Transverse colon (tissue), 4 donors: Measurements from ENCODE around the gene GINS3. TPM values are rescaled to one million over a fixed set of nuclear protein-coding genes. Genes with fewer than 3 reads are reported as not detected.
A peak's percentile ranks its signal among the peaks of the same experiment; 100 is the strongest.

Experiments used
- DNase-seq: peaks from one replicate; pipeline ENCODE4 v3.0.0-alpha.2; 2019
- H3K27ac ChIP-seq, 4 donors: fragments of 200-600 bp; sonication (generic); 2 replicates each; pipeline ENCODE4 v1.5.1; 2016 to 2018; ENCODE audit warnings: inconsistent platforms in 4 of 4
- H3K27me3 ChIP-seq: fragments of 200-600 bp; sonication (generic); 2 replicates; pipeline ENCODE4 v1.5.1; 2017; ENCODE audit warnings: inconsistent platforms
- H3K36me3 ChIP-seq, 4 donors: fragments of 200-600 bp; sonication (generic); 2 replicates each; pipeline ENCODE4 v1.5.1; 2017 to 2019; ENCODE audit warnings: inconsistent platforms in 4 of 4
- H3K4me1 ChIP-seq, 4 donors: fragments of 200-600 bp; sonication (generic); 2 replicates each; pipeline ENCODE4 v1.5.1; 2017 to 2020; ENCODE audit warnings: inconsistent platforms in 4 of 4
- H3K4me3 ChIP-seq, 4 donors: fragments of 200-600 bp; sonication (generic); 1 replicate in 1 of 4; 2 replicates in 3 of 4; pipeline versions ENCODE4 v1.5.1 to v1.6.1; 2017 to 2019; ENCODE audit warnings: inconsistent platforms in 4 of 4
- H3K9me3 ChIP-seq, 2 donors: fragments of 200-600 bp; sonication (generic); 2 replicates each; pipeline ENCODE4 v1.5.1; 2017 to 2019; ENCODE audit warnings: inconsistent platforms in 2 of 2
- EP300 ChIP-seq: sonication (generic); formaldehyde crosslinking; IDR thresholded peaks from one replicate; pipeline ENCODE4 v1.6.1; 2017; ENCODE audit warnings: antibody characterized with exemption, low read depth
- POLR2A ChIP-seq: fragments of 450-650 bp; IDR thresholded peaks from one replicate; pipeline ENCODE4 v1.6.1; 2016; ENCODE audit warnings: antibody characterized with exemption, mild to moderate bottlenecking, moderate library complexity
- POLR2AphosphoS5 ChIP-seq, 3 donors: sonication (generic); formaldehyde crosslinking; IDR thresholded peaks; one replicate each; pipeline ENCODE4 v1.6.1; 2016; ENCODE audit warnings: antibody characterized with exemption in 3 of 3
- WGBS, 2 donors: methylation state at CpG; one replicate each; pipeline ENCODE4 v1.1.5; 2018; ENCODE audit warnings: low coverage in 1 of 2; 5-methylcytosine and 5-hydroxymethylcytosine counted together
- in situ Hi-C, 4 donors: fragments of 200-750 bp; cut with MboI; loops; one replicate each; pipeline versions ENCODE4 v1.15.0 to v1.15.1; 2017; ENCODE audit warnings: low sequenced_read_pairs in 3 of 4, low pct_ligation_motif_present in 1 of 4, low pct_unique_long_range_greater_than_20kb in 1 of 4
- intact Hi-C: fragments of 100-400 bp; cut with DNase I; formaldehyde crosslinking; loops from one replicate; pipeline ENCODE4 v1.15.1; 2023; ENCODE audit warnings: low total_unique reads
- total RNA-seq, 4 donors: library from RNA; depleted of rRNA; stranded (reverse); fragments of >200 nt; gene quantifications; one replicate each; pipeline ENCODE4 v1.1.0, GENCODE V29; 2016
- TF ChIP-seq, protein P1 (sequence below), 5 experiments: fragments of 200-600 bp in 3 of 5; fragments of 450-650 bp in 2 of 5; sonication (generic) in 3 of 5; IDR thresholded peaks; 1 replicate in 2 of 5; 2 replicates in 3 of 5; pipeline ENCODE4 v1.5.1; 2016 to 2017; ENCODE audit warnings: antibody characterized with exemption in 5 of 5, inconsistent platforms in 3 of 5, mild to moderate bottlenecking in 2 of 5, moderate library complexity in 1 of 5

Gene GINS3
- 1 to 10 TPM in 2 of 4 donors, not detected in 2; 1.6 to 3.3 TPM for total RNA-seq

DNA sequence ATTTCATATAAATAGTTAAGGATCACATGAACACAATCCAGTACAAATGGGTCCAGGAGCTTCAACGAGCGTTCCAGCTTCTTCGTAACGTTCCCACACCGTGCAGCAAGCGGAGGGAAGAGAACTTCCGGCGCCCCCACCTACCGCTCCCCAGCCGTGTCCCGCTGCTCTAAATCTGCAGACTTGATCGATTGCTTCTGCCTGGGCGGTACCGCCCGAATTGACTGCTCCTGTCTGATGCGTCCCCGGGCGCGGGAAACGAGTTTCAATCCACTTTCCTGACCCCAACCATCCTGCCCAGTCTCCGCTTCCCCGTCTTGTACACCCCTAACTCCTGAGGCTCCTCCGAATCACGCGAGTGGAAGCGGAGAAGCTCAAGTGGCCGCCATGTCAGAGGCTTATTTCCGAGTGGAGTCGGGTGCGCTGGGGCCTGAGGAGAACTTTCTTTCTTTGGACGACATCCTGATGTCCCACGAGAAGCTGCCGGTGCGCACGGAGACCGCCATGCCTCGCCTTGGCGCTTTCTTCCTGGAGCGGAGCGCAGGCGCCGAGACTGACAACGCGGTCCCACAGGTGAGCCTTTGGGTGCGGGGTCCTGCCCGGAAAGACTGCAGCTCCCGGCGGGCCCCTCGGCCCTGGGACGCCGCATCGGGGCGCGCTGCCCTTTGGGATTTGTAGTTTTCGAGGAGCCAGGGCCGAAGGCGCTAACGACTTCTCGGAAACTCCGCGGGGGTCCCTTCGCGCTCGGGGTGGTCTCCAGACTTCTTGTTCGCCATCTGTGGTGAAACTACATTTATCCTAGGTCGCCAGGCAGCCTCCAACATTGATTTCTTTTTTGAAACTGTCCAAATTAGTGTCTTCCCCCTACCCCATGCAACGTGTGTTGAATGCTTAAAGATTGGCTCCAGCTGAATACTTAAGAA is at the start of gene GINS3:
GINS3 (plus strand) TSS at position 257 of the 923 bp plus-strand sequence; CDS start at position 388, 131 bp downstream.
- 0 to 1% methylated on average over 6 to 60 of the region's 67 CpGs for WGBS, 2 donors

DNA sequence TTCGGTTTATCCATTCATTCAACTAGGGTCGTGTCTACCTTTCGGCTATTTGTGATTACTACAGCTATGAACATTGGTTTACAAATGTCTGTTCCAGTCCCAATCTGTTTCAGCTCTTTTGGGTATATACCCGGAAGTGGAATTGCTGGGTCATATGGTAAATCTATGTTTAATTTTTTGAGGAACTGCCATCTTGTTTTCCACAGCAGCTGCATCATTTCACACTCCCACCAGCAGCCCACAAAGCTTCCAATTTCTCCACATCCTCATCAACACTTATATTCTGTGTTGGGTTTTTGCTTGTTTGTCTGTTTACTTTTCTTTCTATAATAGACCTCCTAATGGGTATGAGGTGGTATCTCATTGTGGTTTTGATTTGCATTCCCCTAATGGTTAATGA is 48.7 kb upstream of the GINS3 start:
- Histone ChIP-seq H3K27ac (no peak overlapping the region), H3K27me3 (peaks cover 28% of the 10 kb centered on the region), H3K9me3 (no peaks in the 10 kb centered on the region), H3K4me3 (no peak overlapping the region), H3K36me3 (no peaks in the 10 kb centered on the region), H3K4me1 (no peaks in the 10 kb centered on the region)
- WGBS, 2 donors, result 82 to 92% methylated on average over 4 of the region's 4 CpGs
- no peak for TF ChIP-seq POLR2A
- TF ChIP-seq EP300, result no peak
- TF ChIP-seq POLR2AphosphoS5 (IDR thresholded peaks at IDR 0.05), result no peak
- TF ChIP-seq, protein P1, sequence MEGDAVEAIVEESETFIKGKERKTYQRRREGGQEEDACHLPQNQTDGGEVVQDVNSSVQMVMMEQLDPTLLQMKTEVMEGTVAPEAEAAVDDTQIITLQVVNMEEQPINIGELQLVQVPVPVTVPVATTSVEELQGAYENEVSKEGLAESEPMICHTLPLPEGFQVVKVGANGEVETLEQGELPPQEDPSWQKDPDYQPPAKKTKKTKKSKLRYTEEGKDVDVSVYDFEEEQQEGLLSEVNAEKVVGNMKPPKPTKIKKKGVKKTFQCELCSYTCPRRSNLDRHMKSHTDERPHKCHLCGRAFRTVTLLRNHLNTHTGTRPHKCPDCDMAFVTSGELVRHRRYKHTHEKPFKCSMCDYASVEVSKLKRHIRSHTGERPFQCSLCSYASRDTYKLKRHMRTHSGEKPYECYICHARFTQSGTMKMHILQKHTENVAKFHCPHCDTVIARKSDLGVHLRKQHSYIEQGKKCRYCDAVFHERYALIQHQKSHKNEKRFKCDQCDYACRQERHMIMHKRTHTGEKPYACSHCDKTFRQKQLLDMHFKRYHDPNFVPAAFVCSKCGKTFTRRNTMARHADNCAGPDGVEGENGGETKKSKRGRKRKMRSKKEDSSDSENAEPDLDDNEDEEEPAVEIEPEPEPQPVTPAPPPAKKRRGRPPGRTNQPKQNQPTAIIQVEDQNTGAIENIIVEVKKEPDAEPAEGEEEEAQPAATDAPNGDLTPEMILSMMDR (IDR thresholded peaks at IDR 0.05), result no peak
- no peak for DNase-seq
- in situ Hi-C loops, result loop anchor here in 2 of 4 donors (10.0 to 25.0 kb wide), 3 partner anchors 141 to 419 kb away; no protein-coding TSS in a partner anchor
- intact Hi-C loops, result no loop called here

More for the DNA sequence above, at the start of gene GINS3:
- DNase-seq, result peak; percentile 90
- H3K9me3 ChIP-seq, result no peaks in the 10 kb centered on the region
- H3K27ac ChIP-seq, result peak within 1 kb of the TSS; percentile 84 to 89 (median 88)
- H3K27me3 ChIP-seq, result no peaks in the 10 kb centered on the region
- H3K4me3 ChIP-seq, result peak within 1 kb of the TSS; percentile 80 to 98 (median 92)
- intact Hi-C loops, result no loop called here
- TF ChIP-seq POLR2AphosphoS5 (IDR thresholded peaks at IDR 0.05) (peak in 2 of 3 donors; percentile 39 to 46), POLR2A (no peak), EP300 (no peak)
- TF ChIP-seq, protein P1 (IDR thresholded peaks at IDR 0.05), result no peak
- in situ Hi-C loops, result no loop called here
- peaks cover 0 to 8% (median 4%) of the 10 kb centered on the region in 4 donors for H3K4me1 ChIP-seq
- no peaks in the 10 kb centered on the region for H3K36me3 ChIP-seq

DNA sequence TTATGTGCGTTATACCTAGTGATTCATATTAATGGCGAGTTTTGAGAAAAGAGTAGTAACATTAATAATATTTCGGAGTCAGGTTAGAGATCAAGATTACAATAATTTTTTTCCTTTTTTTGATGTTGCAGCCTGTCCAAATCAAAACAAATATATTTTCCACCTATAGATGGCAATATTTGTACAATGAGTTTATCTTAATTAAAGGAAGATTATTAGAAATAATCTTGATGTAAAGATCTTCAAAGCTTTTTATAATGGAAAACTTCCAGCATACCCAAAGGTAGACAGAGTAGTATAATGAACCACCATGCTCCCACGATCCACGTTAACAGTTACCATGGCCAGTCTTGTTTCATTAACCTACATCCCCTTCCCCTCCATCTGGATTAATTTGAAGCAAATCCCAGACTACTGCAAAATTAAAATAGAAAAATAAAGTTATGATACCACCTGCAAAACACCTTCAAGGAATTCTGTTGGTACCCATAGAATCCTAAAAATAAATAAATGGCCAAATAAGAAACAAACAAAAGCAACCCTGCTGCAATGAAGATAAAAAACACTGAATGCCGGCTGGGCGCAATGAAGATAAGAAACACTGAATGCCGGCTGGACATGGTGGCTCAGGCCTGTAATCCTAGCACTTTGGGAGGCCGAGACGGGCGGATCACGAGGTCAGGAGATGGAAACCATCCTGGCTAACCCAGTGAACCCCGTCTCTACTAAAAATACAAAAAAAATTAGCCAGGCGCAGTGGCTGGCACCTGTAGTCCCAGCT is 46.5 kb upstream of the GINS3 start:
- H3K4me1 ChIP-seq, result no peaks in the 10 kb centered on the region
- no peak overlapping the region for H3K27ac ChIP-seq
- DNase-seq, result no peak
- TF ChIP-seq POLR2A (no peak), EP300 (no peak), POLR2AphosphoS5 (IDR thresholded peaks at IDR 0.05) (no peak)
- TF ChIP-seq, protein P1 (IDR thresholded peaks at IDR 0.05), result peak in 1 of 5 experiments; percentile 11
- no peak overlapping the region for H3K4me3 ChIP-seq
- no peaks in the 10 kb centered on the region for H3K9me3 ChIP-seq
- H3K36me3 ChIP-seq, result no peaks in the 10 kb centered on the region
- in situ Hi-C loops, result loop anchor here in 2 of 4 donors (5.0 to 25.0 kb wide), 4 partner anchors 137 to 417 kb away; no protein-coding TSS in a partner anchor
- WGBS, 2 donors, result 65 to 71% methylated on average over 9 to 14 of the region's 14 CpGs
- intact Hi-C loops, result no loop called here
- H3K27me3 ChIP-seq, result peaks cover 41% of the 10 kb centered on the region
